PC-9 (cell line): Measurements from ENCODE around the gene JMJD1C. TPM values are rescaled to one million over a fixed set of nuclear protein-coding genes. Genes with fewer than 3 reads are reported as not detected.

Experiments used
- BruUV-seq: library from RNA; stranded (reverse); fragments of 400-500 nt; replicated peaks from 2 replicates; lab custom pipeline; 2021; lab: Mats Ljungman, UMichigan
- CTCF ChIA-PET: fragments of 300-600 bp; sonication (Branson Sonifier 250); formaldehyde crosslinking; loops from one replicate; lab custom pipeline; 2022; ENCODE audit warnings: antibody characterized with exemption; lab: Charles Lee
- POLR2A ChIA-PET: fragments of 300-600 bp; sonication (Branson Sonifier 250); formaldehyde crosslinking; loops from one replicate; lab custom pipeline; 2022; ENCODE audit warnings: antibody characterized with exemption; ENCODE audit not compliant: unreplicated experiment; lab: Charles Lee
- DNase-seq, 2 experiments: peaks; one replicate each; pipeline versions ENCODE4 v3.0.0 to v3.0.0-alpha.2; 2015 to 2022; ENCODE audit warnings: mixed read lengths in 1 of 2
- H2AFZ ChIP-seq: fragments of 200-600 bp; sonication (generic); 2 replicates; pipeline ENCODE4 v1.8.1; 2017; ENCODE audit warnings: antibody characterized with exemption
- H3F3A ChIP-seq: fragments of 200-600 bp; sonication (generic); 2 replicates; pipeline ENCODE4 v1.8.1; 2017; ENCODE audit warnings: antibody characterized with exemption, mild to moderate bottlenecking, low read depth; ENCODE audit not compliant: insufficient read depth
- H3K27ac ChIP-seq: fragments of 200-600 bp; sonication (generic); 2 replicates; pipeline ENCODE4 v1.6.1; 2016; ENCODE audit warnings: mixed run types
- H3K27me3 ChIP-seq: fragments of 200-600 bp; sonication (generic); 2 replicates; pipeline ENCODE4 v1.6.1; 2016; ENCODE audit warnings: low read depth, mixed run types; ENCODE audit not compliant: insufficient read depth
- H3K36me3 ChIP-seq: fragments of 200-600 bp; sonication (generic); 2 replicates; pipeline ENCODE4 v1.6.1; 2016; ENCODE audit warnings: low read depth, mixed run types
- H3K4me1 ChIP-seq: fragments of 200-600 bp; sonication (generic); replicated peaks from 2 replicates; pipeline ENCODE4 v1.6.1; 2016; ENCODE audit warnings: mixed run types; ENCODE audit not compliant: insufficient read depth
- H3K4me2 ChIP-seq: fragments of 200-600 bp; sonication (generic); 2 replicates; pipeline ENCODE4 v1.6.1; 2017; ENCODE audit warnings: mixed run types
- H3K4me3 ChIP-seq: fragments of 200-600 bp; sonication (generic); 2 replicates; pipeline ENCODE4 v1.6.1; 2016; ENCODE audit warnings: mixed run types
- H3K79me2 ChIP-seq: fragments of 200-600 bp; sonication (generic); 2 replicates; pipeline ENCODE4 v1.6.1; 2017; ENCODE audit warnings: low read depth, mixed run types
- H3K9me2 ChIP-seq: fragments of 200-600 bp; sonication (generic); 2 replicates; pipeline ENCODE4 v1.8.1; 2017; ENCODE audit warnings: mild to moderate bottlenecking; ENCODE audit not compliant: insufficient read depth
- H3K9me3 ChIP-seq: fragments of 200-600 bp; sonication (generic); 2 replicates; pipeline ENCODE4 v1.8.1; 2016; ENCODE audit warnings: low read depth; ENCODE audit not compliant: insufficient read depth
- H4K20me1 ChIP-seq: fragments of 200-600 bp; sonication (generic); 2 replicates; pipeline ENCODE4 v1.8.1; 2017; ENCODE audit not compliant: insufficient read depth
- EZH2 ChIP-seq: fragments of 200-600 bp; sonication (generic); IDR thresholded peaks from 2 replicates; pipeline ENCODE4 v1.8.0; 2017; ENCODE audit warnings: antibody characterized with exemption, low read depth
- intact Hi-C: fragments of 100-400 bp; cut with micrococcal nuclease; formaldehyde crosslinking; loops from one replicate; pipeline ENCODE4 v1.10.0; 2022; ENCODE audit not compliant: unreplicated experiment
- total RNA-seq: library from RNA; stranded (reverse); gene quantifications from 2 replicates; pipeline ENCODE4 v1.2.3, GENCODE V29; 2021
- TF ChIP-seq, protein P1 (sequence below): fragments of 200-600 bp; sonication (generic); conservative IDR thresholded peaks from 2 replicates; pipeline ENCODE4 v1.6.1; 2017; ENCODE audit warnings: mixed run types, antibody characterized with exemption, mild to moderate bottlenecking, moderate library complexity

The JMJD1C gene
- total RNA-seq, 1 experiment from 2014 or later = 78.7 TPM

DNA sequence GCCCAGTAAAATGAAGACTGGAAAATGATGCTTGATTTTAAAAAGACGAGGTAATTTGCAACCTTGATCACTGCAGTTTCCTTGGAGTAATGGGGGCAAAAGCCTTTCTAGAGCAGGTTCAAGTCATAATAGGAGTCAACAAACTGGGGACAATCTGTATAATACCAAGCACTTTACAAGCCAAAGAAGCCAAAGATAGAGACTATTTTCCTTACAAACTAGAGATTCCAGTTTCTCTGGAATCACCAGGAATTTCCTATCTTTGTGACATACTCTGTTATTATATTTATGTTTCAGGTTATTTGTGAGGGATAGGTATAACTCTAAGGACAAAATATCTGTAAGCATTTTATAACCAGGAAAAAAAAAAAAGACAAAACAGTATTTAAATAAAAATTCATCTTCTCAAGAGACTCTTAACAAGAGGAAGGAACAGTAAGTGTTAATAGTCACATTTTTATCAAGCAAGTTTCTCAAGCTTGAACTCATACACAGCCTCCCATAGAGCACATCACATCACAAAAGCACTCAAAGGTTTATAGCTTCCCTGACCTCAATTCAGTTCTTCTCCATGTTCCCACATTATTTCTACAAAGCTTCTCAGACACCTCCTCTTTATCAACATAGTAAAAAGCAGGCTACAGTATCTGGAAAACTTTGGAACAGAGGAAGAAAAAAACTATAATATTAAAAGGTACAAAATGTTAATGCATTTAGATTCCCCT is 18.9 kb downstream of the JMJD1C start:
- DNase-seq = no peak

DNA sequence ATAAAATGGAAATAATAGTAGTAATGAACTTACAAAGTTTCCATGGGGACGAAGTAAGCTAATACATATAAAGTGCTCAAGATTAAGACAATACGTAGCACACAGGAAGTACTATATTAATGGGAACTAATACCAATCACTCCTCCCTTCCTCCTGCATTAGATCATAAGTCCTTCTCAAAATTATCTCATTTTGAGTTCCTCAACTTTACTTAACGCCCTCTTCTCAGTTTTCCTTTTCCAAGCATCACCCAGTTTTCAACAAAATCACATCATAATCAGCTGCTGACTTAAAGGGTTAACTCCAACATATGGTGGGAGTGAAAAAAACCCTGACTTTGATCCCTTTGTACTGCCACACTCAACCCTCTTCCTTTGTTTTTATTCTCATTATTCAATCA is 24.4 kb downstream of the JMJD1C start:
- peaks cover 72% of the 10 kb centered on the region for H3K79me2 ChIP-seq
- BruUV-seq = no TSS peak
- CTCF ChIA-PET = no interaction called here
- no peak overlapping the region for H3K4me3 ChIP-seq
- no peaks in the 10 kb centered on the region for H3K9me2 ChIP-seq
- no peak overlapping the region for H2AFZ ChIP-seq
- H3K27ac ChIP-seq = no peak overlapping the region
- H3K4me1 ChIP-seq = peaks cover 10% of the 10 kb centered on the region; the same call in 1 of the 2 replicates
- H3K9me3 ChIP-seq = no peaks in the 10 kb centered on the region
- no peaks in the 10 kb centered on the region for H3K27me3 ChIP-seq
- no peak for DNase-seq
- no peaks in the 10 kb centered on the region for H3K36me3 ChIP-seq
- intact Hi-C loops = no loop called here
- no peaks in the 10 kb centered on the region; the same call in 1 of the 2 replicates for H3F3A ChIP-seq
- POLR2A ChIA-PET = no interaction called here
- peaks cover 4% of the 10 kb centered on the region; the same call in 1 of the 2 replicates for H4K20me1 ChIP-seq
- no peak overlapping the region for H3K4me2 ChIP-seq
- TF ChIP-seq, protein P1, sequence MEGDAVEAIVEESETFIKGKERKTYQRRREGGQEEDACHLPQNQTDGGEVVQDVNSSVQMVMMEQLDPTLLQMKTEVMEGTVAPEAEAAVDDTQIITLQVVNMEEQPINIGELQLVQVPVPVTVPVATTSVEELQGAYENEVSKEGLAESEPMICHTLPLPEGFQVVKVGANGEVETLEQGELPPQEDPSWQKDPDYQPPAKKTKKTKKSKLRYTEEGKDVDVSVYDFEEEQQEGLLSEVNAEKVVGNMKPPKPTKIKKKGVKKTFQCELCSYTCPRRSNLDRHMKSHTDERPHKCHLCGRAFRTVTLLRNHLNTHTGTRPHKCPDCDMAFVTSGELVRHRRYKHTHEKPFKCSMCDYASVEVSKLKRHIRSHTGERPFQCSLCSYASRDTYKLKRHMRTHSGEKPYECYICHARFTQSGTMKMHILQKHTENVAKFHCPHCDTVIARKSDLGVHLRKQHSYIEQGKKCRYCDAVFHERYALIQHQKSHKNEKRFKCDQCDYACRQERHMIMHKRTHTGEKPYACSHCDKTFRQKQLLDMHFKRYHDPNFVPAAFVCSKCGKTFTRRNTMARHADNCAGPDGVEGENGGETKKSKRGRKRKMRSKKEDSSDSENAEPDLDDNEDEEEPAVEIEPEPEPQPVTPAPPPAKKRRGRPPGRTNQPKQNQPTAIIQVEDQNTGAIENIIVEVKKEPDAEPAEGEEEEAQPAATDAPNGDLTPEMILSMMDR = no peak
- no peak for TF ChIP-seq EZH2

More for the DNA sequence above, 18.9 kb downstream of the JMJD1C start:
- no peaks in the 10 kb centered on the region for H3F3A ChIP-seq
- CTCF ChIA-PET = no interaction called here
- no peaks in the 10 kb centered on the region for H3K27me3 ChIP-seq
- H2AFZ ChIP-seq = no peak overlapping the region
- H3K27ac ChIP-seq = no peak overlapping the region
- intact Hi-C loops = no loop called here
- H3K9me3 ChIP-seq = no peaks in the 10 kb centered on the region
- BruUV-seq = no TSS peak
- no peak overlapping the region for H3K4me2 ChIP-seq
- H4K20me1 ChIP-seq = peaks cover 10% of the 10 kb centered on the region; the same call in 1 of the 2 replicates
- H3K36me3 ChIP-seq = no peaks in the 10 kb centered on the region
- POLR2A ChIA-PET = no interaction called here
- H3K4me1 ChIP-seq = no peaks in the 10 kb centered on the region
- H3K79me2 ChIP-seq = peaks cover 57% of the 10 kb centered on the region
- H3K9me2 ChIP-seq = no peaks in the 10 kb centered on the region
- TF ChIP-seq, protein P1 = no peak
- TF ChIP-seq EZH2 = no peak
- no peak overlapping the region for H3K4me3 ChIP-seq

DNA sequence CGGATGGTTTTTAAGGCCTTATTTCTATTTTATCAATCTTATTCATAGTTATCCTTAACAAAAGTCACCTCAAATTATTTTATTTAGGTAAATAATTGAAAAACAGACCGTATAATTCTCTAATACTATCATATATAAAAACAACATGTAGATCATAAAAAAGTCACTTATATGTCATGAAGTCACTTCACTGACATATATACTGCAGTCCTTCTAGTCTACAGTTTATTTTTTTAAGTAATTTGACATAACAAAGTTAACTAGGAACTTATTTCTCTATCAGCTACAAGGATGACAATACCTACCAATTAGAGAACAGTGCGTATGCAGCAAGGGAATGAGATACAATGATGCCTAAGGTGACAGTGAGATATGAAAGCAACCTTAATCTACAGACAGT is 26.2 kb downstream of the JMJD1C start:
- H3K4me3 ChIP-seq = no peak overlapping the region
- H3K9me3 ChIP-seq = no peaks in the 10 kb centered on the region
- intact Hi-C loops = loop anchor here (2.0 to 10.0 kb wide), 4 partner anchors 63 to 275 kb away; no protein-coding TSS in a partner anchor
- no peak overlapping the region for H3K4me2 ChIP-seq
- no peak overlapping the region for H2AFZ ChIP-seq
- no peaks in the 10 kb centered on the region for H3K9me2 ChIP-seq
- TF ChIP-seq, protein P1 = no peak
- TF ChIP-seq EZH2 = no peak
- ChIA-PET POLR2A (interaction anchor here (0.6 kb wide), 2 partner anchors 17 to 81 kb away, joined by 3 read pairs; no protein-coding TSS in a partner anchor), CTCF (no interaction called here)
- no peak for DNase-seq
- no TSS peak for BruUV-seq
- peaks cover 4% of the 10 kb centered on the region; the same call in 1 of the 2 replicates for H4K20me1 ChIP-seq
- peaks cover 80% of the 10 kb centered on the region for H3K79me2 ChIP-seq
- H3K36me3 ChIP-seq = no peaks in the 10 kb centered on the region
- peaks cover 7% of the 10 kb centered on the region for H3F3A ChIP-seq
- no peaks in the 10 kb centered on the region for H3K27me3 ChIP-seq
- no peak overlapping the region for H3K27ac ChIP-seq
- peaks cover 18% of the 10 kb centered on the region; the same call in 1 of the 2 replicates for H3K4me1 ChIP-seq
